HG03039 (cell line): ENCODE measurements around the gene SYT17.

Source experiments
- ATAC-seq: cut with Tn5 transposase; IDR thresholded peaks from one replicate; pipeline ENCODE4 v1.9.1; 2021; ENCODE audit warnings: mild to moderate bottlenecking, moderate library complexity; ENCODE audit not compliant: unreplicated experiment

Gene SYT17, protein sequence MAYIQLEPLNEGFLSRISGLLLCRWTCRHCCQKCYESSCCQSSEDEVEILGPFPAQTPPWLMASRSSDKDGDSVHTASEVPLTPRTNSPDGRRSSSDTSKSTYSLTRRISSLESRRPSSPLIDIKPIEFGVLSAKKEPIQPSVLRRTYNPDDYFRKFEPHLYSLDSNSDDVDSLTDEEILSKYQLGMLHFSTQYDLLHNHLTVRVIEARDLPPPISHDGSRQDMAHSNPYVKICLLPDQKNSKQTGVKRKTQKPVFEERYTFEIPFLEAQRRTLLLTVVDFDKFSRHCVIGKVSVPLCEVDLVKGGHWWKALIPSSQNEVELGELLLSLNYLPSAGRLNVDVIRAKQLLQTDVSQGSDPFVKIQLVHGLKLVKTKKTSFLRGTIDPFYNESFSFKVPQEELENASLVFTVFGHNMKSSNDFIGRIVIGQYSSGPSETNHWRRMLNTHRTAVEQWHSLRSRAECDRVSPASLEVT

DNA sequence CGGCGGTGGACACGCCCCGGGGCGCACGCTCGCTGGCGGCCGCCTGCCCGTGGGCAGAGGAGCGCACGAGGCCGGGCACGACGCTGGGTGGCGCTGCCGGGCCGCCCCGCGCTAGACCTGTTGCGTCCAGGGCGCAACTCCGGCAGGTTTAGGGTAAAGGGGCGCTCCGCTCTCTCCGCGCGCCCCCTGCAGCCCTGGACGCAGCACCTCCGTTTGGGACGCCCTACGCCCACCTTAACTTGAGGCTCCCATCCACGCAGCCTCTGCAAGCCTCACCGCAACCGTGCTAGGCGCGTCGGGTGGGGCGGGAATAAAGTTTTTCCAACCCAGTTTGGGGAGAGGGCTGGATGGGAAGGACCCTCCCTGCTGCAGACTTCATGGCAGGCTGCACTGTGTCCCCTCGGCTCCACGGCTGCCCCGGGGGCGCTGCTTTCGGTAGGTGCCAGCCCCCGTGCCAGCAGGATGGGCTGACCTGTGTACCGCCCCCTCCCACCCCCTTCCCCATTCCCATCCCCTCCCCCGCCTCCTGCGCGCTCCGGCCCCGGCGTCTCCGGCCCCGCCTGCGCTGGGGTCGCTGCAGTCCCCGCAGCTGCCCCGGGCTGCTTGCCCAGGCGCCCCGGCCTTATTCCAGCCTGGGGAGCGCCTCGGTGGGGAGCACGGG, at the start of gene SYT17:
Gene SYT17, plus strand, starts transcription at position 531 of the 661 bp plus-strand sequence. CDS start 407 bp downstream, outside the sequence.
- ATAC-seq: no peak

DNA sequence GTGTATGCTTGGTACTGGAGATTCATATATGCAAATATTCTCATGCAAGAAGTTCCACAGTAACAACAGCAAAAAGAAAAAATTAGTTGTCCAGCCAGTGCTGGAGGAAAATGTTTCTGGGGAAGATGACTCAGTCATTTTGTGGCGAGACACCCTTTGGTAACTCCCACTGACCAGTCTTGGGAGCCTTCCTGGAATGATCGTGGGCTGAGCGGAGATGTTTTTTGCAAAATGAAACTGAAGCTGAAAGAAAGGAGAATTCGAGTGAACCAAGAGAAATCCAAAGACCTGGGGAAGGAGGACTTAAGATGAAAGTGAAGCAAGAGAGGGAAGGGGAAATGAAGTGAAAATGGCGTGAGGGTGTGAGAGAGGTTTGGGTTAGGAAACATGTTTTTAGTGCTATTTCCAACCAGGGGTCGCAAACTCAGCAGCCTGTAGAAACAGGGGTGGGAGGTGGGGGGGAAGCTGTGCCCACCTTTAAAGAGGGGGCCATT, 49.1 kb upstream of the SYT17 start:
- ATAC-seq: no peak

DNA sequence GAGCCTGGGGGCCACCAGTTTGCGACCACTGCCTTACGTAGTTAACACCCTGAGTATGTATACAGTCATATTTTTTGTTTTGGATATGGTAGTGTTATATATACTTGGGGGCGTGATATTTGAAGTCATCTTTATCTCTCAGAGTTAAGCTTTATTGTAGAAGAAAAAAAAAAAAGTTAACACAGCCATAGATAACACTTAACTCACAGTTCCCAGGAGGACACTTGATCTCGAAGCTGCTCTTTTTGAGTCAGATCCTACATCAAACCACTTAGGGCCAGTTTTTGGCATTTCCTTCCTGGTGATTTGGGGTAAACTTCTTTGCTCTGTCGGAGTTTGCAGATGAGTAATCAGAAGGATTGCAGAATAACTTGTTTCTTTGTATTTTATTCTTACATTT, 48.5 kb upstream of the SYT17 start:
- ATAC-seq: no peak

DNA sequence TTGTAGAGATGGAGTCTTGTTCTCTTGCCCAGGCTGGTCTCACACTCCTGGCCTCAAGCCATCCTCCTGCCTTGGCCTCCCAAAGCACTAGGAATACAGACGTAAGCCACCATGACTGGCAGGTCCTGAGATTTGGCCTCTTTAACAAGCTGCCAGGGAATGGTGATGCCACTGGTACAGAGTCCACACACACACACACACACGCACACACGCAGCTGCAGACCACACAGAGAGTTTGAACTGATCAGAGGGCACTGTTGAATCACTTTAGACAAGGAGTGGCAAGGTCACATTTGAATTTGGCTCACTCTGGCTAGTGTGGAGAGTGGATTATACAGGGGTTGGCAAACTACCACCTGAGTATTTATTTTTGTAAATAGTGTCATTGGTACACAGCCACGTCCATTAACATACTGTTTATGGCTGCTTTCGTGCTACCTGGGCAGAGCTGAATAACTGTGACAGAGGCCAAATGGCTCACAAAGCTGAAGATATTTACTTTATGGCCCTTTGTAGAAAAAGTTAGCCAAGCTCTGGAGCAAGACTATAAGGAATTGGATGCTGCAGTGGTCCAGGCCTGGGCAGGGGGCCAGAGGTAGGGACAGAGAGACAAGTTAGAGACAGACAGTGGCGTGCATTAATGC, 44.4 kb upstream of the SYT17 start:
- ATAC-seq: no peak

DNA sequence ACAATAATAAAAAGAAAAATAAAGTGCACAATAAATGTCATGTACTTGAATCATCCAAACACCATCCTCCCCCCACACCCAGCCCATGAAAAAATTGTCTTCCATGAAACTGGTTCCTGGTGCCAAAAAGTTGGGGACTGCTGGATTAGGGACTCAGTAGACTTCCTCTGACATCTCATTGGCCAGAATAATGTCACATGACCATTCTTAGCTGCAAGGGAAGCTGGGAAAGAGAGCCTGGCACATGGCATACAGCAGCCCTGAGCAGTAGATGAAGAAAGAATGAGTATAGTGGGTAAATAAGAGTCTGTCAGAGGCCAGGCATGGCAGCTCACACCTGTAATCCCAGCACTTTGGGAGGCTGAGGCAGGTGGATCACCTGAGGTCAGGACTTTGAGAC, 41.7 kb upstream of the SYT17 start:
- no peak for ATAC-seq

DNA sequence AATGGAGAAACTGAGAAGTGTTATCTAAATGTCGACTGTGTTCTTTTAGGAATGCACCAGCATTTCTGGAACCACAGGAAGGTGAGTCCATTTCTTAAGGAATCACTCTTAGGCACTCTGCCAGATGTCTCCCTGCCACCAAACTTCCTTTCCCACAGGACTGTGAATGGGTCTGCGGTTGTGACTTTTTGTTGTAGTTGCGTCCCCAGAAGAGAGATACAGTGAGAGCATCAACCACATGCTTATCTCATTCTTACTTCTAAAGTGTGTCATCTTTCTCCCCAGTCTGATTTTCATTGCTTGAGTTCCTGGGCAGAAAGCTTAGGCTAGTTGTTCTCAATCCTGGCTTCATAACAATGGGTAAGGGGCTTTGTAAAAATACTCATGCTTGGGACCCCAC, 40.8 kb upstream of the SYT17 start:
- no peak for ATAC-seq

DNA sequence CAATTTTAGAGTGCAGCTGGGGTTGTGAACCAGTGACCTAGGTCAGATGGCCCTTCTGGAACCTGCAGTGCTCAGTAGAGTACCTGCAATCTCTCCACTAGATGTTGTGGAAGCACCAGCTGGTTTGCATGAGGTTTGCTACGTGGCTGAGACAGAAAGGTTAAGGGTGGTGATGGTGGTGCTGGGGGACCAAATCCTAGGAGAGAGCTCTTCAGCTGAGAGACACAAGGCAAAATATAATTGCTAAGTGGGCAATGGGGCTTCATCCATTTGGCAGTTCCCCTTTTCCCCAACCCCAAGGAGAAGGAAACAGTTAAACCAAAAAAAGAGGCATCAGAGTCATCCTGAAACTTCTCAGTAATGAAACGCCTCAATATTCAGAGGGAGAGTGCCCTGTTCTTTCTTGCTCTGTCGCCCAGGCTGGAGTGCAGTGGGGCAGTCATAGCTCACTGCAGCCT, 40.3 kb upstream of the SYT17 start:
- ATAC-seq: no peak

DNA sequence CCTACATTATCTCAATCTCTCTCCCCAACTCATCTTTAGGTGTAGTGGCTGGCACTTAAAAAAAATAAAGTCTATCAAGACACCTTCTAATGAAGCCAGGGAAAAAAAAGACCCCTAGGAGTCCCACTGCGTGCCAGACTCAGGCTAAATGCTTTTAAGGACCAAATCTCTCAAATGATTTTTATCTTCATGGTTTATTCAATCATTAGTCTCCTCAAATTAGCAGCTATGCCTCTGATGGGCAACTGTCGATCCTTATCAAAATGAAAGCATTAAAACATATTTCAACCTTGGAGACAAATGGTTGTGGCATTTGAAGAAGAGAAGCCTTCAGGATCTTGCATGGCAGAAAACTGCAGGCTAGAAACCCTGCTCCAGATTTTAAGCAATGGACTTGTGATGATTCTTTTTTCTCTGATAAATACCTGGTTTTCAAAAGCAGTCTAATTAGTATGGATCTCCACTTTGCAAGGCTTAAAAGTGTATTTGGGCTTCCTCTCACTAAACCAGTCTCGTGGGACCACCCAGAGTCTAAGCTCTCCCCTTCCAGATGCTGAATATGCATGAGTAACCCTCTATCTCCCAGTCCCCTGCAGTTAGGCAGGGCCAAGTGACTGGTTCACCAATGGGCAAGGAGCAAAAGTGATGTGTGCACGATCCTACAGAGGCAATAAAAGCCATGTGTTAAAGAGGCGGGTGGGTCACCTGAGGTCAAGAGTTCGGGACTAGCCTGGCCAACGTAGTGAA, 39.4 kb upstream of the SYT17 start:
- ATAC-seq: no peak

DNA sequence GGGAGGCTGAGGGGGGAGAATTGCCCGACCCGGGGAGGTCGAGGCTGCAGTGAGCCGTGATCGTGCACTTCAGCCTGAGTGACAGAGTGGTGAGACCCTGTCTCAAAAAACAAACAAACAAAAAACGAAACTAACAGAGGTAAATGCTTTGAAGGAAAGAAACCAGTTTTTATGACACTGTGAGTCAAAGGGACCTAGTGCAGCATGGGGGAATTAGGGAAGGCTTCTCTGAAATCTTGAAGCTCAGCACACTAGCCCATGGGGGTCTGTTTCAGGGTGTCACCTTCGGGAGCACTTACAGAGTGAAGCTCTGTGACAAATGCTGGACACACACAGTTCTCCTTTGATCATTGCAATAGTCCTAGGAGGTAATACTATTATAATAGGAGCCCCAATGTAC, 37.7 kb upstream of the SYT17 start:
- no peak for ATAC-seq

DNA sequence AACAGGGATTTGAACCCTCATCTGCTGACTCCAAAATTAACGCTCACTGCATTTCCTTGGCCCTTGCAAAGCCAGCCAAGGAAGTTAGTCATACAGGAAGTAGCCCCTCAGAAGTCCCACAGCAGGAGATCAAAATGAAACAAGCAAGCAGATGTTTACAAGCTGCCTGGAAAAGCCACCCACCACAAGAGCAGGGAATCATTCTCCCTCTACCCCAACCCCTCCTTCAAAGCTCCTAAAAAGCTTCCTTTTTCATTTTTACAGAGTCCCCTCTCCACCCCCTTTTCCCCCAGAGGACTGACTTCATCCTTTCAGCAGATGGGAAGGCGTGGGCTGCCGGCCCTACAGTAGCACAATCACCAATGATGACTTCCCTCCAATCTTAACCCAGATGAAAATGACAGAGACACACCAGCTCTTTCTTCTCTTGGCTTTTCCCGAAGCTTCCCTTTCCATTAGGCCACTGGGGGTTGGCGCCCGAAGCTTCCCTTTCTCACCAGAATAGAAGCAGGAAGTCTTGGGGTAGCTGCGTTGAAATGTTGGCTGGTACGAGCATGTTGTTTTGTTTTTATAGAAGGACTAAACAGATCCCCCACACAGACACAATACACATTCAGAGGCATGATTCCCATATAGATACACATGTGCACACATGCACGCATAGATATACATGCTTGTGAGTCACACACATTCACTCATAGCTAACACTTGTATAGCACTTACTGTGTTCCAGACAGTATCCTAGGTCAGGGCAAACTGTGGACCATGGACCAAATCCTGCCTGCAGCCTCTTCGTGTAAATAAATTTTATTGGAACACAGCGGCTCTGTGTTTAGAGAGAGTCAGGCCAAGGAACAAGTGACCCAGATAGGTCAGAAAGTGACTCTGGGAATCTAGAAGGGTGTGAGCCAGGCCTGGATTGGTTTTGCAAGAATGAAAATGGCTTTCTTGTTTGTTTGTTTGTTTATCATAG, 36.9 kb upstream of the SYT17 start:
- ATAC-seq: no peak

DNA sequence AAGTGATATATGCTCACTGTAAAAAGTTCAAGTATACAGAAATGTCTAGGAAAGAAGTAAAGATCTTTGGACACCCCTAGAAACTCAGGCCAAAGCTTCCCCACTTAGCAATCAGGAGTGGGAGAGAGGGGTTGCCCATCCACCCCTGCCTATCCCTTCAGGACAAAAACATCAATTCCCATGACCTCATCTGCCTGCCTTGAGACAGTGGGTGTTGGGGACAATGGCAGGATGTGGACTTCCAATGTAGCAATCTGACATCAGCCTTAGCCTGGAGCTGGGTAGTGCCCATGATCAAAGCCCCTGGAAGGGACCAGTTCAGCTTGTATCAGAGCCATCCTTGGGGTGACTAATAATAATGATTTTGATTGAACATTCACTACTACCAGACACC, 36.2 kb upstream of the SYT17 start:
- ATAC-seq: no peak

DNA sequence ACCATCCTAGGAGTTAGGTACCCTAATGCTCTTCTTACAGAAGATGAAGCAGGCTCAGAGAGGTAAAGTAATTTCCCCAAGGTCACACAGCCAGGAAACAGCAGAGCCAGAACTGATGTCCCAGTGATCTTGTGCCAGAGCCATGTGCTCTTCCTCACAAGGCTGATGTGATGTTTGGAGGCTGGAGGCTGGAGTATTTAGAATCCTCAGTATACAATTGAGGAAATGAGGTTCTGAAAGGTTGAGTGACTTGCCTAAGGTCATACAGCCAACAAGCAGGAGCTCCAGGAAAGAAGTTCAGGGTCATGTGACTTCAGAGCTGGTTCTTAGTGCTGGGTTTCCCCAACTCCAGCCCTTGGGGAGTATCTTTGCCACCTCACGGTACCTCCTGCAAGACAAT, 35.8 kb upstream of the SYT17 start:
- no peak for ATAC-seq

DNA sequence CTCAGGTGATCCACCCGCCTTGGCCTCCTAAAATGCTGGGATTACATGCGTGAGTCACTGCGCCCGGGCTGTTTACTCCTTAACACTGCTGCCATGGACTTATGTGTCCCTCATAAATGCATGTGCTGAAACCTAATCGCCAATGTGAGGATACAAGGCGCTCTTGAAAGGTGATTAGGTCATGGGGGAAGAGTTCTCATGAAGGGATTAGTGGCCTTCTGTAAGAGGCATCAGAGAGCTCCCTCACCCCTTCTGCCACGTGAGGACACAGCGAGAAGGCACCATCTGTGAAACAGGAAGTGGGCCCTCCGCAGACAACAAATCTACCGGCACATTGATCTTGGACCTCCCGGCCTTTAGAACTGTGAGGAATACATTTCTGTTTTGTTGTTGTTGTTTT, 35.1 kb upstream of the SYT17 start:
- no peak for ATAC-seq

DNA sequence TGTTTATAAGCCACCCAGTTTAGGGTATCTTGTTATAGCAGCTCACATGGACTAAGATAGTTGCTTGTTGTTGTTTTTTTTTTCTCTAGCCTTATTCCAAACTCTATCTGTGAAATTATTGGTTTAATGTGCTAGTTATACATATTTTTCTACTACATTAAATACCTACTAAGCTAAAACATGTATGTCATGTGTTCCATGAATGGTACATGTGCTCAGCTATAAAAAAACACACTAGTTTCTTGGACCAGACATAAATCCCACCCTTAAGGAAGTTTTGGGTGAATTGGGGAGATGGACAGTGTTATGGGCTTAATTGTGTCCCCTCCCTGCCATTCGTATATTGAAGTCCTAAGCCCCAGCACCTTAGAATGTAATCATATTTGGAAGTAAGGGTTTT, 34.4 kb upstream of the SYT17 start:
- no peak for ATAC-seq

DNA sequence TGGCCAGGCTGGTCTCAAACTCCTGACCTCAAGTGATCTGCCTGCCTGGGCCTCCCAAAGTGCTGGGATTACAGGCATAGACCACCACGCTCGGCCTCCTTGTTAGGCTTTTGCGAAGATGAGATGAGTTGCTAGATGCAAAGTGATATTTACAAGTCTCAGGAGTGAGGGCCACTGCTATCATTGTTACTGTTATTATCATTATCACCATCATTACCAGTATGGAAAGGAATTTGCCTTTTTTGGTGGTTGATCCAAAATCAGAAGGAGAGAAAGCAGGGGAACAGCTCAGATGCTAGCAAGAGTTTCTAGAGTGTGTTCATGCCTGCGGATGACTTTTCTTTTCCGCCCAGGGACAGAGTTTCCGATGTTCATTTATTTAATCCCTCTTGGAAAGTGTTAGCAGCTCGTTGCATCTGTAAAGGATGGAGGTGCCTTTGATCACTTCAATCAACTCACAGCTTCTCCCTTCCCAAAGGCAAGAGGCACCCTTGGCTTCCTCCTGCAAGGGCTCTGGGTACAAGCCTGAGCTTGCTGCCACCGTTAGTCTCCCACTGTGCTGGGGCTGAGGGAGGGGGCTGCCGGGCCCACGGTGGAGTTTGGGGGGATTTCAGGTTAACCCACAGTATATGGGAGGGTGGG, 32.7 kb upstream of the SYT17 start:
- no peak for ATAC-seq

DNA sequence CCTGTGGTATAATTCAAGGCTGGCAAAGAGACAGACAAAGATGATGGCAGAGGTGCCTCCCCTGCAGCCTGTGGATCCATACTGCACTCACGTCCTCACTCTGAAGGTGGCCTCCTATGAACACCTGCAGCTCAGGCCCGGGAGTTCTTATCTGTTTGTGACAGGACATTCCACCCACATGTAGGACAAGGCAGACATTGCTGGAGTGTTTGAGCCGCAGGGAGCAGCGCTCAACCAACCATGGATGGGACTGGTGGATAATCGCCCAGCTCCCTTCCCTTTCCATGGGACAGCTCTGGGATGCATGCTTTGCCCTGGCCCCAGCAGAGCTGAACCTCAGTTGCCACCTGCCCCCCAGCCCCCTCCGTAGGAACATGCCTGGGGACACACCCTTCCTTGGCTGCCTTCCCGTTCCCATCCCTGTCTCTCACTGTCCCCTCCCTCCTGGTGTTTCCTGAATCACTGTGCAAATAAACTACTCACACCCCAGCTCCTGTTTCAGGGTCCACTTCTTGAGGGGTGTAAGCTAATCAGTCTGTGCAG, 32.1 kb upstream of the SYT17 start:
- no peak for ATAC-seq

DNA sequence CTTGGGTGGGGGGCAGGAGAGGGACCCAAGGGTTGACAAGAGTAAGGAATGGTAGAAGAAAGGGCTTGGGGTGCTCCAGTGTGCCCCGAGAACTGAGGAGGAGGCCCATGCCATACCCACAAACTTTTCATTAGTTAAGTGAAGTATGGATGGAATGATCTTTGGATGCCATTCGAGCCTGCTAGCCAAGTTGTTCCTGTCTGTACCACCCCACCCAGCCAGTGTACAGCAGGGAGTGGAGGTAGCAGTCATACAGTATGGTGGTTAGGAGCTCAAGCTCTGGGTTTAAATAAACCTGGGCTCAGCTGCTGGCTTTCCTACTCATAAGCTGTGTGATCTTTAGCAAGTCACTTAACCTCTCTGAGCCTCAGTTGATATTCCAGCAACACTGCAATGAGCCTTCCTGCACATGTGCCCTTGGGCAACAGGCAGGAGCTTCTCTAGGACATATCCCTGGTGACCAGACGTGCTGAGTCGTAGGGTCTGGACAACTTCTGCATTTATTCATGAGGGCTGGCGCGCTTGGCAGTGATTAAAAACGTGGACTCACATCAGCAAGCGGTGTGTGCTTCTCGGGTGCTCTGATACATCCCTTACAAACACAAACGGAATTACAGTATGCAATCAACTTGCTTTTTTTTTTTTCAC, 31.4 kb upstream of the SYT17 start:
- ATAC-seq: no peak
